Effector memory CD4-positive, alpha-beta T cell (primary cell): ENCODE results near the gene TGFBR1.

Source experiments
- DNase-seq, 3 donors: peaks; one replicate each; pipeline ENCODE4 v3.0.0-alpha.2; 2020
- H3K27ac ChIP-seq: 2 replicates; pipeline ENCODE4 v1.7.0; 2013; ENCODE audit warnings: mild to moderate bottlenecking, low read length, moderate library complexity; ENCODE audit not compliant: insufficient read depth, poor library complexity, severe bottlenecking
- H3K27me3 ChIP-seq: replicated peaks from 2 replicates; pipeline ENCODE4 v1.7.0; 2013; ENCODE audit warnings: mild to moderate bottlenecking, low read length; ENCODE audit not compliant: insufficient read depth, control insufficient read depth, poor library complexity, severe bottlenecking
- H3K36me3 ChIP-seq: 2 replicates; pipeline ENCODE4 v1.7.0; 2013; ENCODE audit warnings: mild to moderate bottlenecking, low read length, moderate library complexity; ENCODE audit not compliant: control insufficient read depth, insufficient read depth
- H3K4me1 ChIP-seq: 2 replicates; pipeline ENCODE4 v1.7.0; 2013; ENCODE audit warnings: low read length, mild to moderate bottlenecking; ENCODE audit not compliant: control insufficient read depth, insufficient read depth, poor library complexity, severe bottlenecking
- H3K4me3 ChIP-seq: 2 replicates; pipeline ENCODE4 v1.7.0; 2013; ENCODE audit warnings: low read length, low read depth, mild to moderate bottlenecking; ENCODE audit not compliant: insufficient read depth, poor library complexity, severe bottlenecking
- H3K9me3 ChIP-seq: 2 replicates; pipeline ENCODE4 v1.7.0; 2013; ENCODE audit warnings: mild to moderate bottlenecking, low read length, moderate library complexity; ENCODE audit not compliant: control insufficient read depth

Gene TGFBR1

DNA sequence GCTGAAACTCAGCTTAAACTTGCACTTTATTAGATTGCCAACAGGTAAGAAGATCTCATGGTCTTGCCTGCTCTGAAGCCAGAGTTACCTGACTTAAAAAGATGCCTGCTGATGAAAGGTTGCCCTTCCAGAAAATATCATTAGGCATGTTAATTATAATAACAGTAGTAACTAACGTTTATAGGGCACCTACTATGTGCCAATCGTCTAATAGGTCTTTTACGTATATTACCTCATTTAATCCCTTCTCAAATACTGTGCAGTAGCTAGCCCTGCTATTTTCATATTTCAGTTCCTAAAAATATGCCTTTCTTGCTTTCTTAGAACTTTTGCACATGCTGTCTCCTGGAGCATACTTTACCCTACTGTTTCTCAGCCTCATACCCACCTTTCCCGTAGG is 40.1 kb downstream of the TGFBR1 start:
- no peaks in the 10 kb centered on the region for H3K9me3 ChIP-seq
- no peak overlapping the region for H3K4me3 ChIP-seq
- no peaks in the 10 kb centered on the region for H3K27me3 ChIP-seq
- H3K36me3 ChIP-seq: peaks cover 64% of the 10 kb centered on the region
- H3K4me1 ChIP-seq: no peaks in the 10 kb centered on the region
- no peak overlapping the region for H3K27ac ChIP-seq
- DNase-seq: no peak

DNA sequence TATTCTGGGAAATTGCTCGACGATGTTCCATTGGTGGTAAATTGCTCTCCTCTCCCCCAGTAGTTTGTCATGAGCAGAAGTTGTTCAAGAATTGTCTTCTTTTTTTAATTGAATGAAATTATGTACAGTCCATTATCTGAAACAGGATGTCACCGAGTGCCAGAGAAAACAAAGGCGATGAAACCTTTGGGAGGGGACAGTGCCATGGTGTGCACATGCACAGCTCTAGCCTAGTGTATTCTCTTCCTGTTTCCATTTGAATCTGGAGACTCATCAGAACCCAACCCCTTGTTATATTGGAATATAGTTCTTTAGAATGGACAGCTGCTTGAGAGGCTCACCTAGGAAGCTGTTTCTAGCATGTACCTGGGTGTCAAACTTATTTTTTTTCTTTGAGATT is 41.7 kb downstream of the TGFBR1 start:
- Histone ChIP-seq H3K4me3 (no peak overlapping the region), H3K27me3 (no peaks in the 10 kb centered on the region), H3K36me3 (peaks cover 59% of the 10 kb centered on the region), H3K9me3 (no peaks in the 10 kb centered on the region), H3K27ac (no peak overlapping the region), H3K4me1 (no peaks in the 10 kb centered on the region)
- DNase-seq: no peak

DNA sequence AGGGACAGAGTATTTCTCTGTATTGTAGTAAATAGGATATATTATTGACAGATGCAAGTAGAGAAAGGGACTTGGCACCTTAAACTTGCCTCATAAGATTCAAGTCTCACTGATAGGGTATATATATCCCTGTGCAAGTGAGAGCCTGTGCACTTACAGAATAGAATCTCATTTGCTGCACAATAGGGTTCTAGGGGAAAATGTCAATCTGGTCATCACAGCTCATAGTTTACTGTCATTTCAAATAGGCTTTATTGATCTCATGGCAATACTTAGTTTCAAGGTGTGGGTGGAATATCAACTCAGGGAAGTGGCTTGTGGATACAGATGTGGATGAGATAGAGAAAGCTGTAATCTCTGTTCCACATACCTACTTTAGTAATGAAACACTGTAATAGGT is 42.3 kb downstream of the TGFBR1 start:
- peaks cover 53% of the 10 kb centered on the region for H3K36me3 ChIP-seq
- no peaks in the 10 kb centered on the region for H3K9me3 ChIP-seq
- no peak overlapping the region for H3K27ac ChIP-seq

GRCh38 chr9:99150451-99151171 is 45.7 kb downstream of the TGFBR1 start:
- Histone ChIP-seq H3K27ac (no peak overlapping the region), H3K36me3 (peaks cover 35% of the 10 kb centered on the region), H3K9me3 (no peaks in the 10 kb centered on the region)

More for the DNA sequence above, 42.3 kb downstream of the TGFBR1 start:
- Histone ChIP-seq H3K4me1 (no peaks in the 10 kb centered on the region), H3K27me3 (no peaks in the 10 kb centered on the region), H3K4me3 (no peak overlapping the region)
- no peak for DNase-seq

GRCh38 chr9:99154356-99154755 is 49.4 kb downstream of the TGFBR1 start:
- H3K27me3 ChIP-seq: no peaks in the 10 kb centered on the region
- DNase-seq: no peak
- no peaks in the 10 kb centered on the region for H3K4me1 ChIP-seq
- H3K9me3 ChIP-seq: no peaks in the 10 kb centered on the region
- peaks cover 3% of the 10 kb centered on the region for H3K36me3 ChIP-seq
- no peak overlapping the region for H3K4me3 ChIP-seq
- no peak overlapping the region for H3K27ac ChIP-seq

More at GRCh38 chr9:99150451-99151171, 45.7 kb downstream of the TGFBR1 start:
- DNase-seq: no peak
- no peak overlapping the region for H3K4me3 ChIP-seq
- H3K27me3 ChIP-seq: no peaks in the 10 kb centered on the region
- H3K4me1 ChIP-seq: no peaks in the 10 kb centered on the region

DNA sequence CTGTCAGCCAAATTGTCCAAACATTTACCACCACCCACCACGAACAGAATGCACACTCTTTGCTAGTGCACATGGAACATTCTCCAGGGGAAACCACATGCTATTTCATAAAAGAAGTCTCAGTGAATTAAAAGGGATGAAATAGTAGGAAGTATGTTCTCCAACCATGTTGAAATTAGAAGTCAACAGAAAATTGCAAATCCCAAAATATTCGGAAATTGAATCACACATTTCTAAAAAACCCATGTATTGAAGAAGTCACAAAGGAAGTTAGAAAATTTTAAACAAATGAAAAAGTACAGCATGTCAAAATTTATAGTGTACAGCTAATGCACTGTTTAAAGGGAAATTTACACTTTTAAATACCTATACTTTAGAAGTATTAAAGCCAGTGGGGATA is 50.8 kb downstream of the TGFBR1 start:
- H3K36me3 ChIP-seq: no peaks in the 10 kb centered on the region
- no peak for DNase-seq

DNA sequence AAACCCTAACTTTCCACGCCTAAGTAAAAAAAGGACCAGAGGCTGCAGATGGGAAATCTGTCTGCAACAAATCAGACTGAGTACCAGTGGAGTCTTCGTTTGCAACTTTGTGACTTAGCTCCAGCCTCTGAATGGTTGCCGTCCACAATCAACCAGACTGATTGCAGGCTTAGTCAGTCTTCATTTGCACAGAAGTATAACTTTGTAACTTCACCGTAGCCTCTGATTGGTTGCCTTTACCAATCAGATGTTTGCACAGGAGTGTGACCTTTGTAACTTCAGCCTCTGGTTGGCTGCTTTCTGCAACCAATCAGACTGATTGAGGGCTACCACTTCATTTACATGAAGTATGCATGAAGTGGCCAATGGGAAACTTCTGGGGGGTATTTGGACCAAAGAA is 53.7 kb downstream of the TGFBR1 start:
- Histone ChIP-seq H3K27ac (no peak overlapping the region), H3K4me1 (no peaks in the 10 kb centered on the region), H3K27me3 (no peaks in the 10 kb centered on the region), H3K36me3 (no peaks in the 10 kb centered on the region), H3K4me3 (no peak overlapping the region), H3K9me3 (no peaks in the 10 kb centered on the region)
- DNase-seq: no peak

More for the DNA sequence above, 50.8 kb downstream of the TGFBR1 start:
- H3K4me3 ChIP-seq: no peak overlapping the region
- H3K27me3 ChIP-seq: no peaks in the 10 kb centered on the region
- H3K4me1 ChIP-seq: no peaks in the 10 kb centered on the region
- H3K9me3 ChIP-seq: no peaks in the 10 kb centered on the region
- H3K27ac ChIP-seq: no peak overlapping the region

- H3K9me3 ChIP-seq: no peaks in the 10 kb centered on the region
- no peak for DNase-seq
- no peaks in the 10 kb centered on the region for H3K4me1 ChIP-seq
- H3K4me3 ChIP-seq: no peak overlapping the region
- H3K27me3 ChIP-seq: no peaks in the 10 kb centered on the region
- H3K36me3 ChIP-seq: no peaks in the 10 kb centered on the region
- no peak overlapping the region for H3K27ac ChIP-seq
Measured at GRCh38 chr9:99160173-99160572, 55.3 kb downstream of the TGFBR1 start.

DNA sequence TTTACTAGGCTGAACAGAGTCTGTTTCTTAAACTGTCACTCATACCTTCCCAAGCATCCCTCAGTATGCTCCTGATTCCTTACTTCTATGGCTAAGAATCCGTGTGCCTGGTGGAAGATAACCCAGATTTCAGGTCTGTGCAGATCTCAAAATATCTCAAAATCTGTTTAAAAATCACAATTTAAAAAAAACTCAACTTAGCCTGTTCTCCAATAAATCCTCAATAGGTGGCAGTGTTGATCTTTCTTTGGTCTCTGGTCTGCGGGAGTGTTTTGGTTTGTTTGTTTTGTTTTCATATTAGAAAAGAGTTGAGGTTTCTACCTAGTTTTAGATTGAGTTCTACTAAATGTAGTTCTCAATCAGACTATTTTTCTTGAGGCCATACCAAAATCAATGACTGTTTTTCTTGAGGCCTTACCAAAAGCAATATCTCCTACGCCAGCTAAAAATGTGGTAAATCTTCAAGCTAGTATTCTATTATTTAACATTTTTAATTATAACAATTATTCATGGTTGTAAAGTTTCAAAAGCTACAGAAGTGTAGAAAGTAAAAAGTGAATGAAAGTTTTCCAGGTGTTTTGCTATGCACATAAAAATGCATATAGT is 57.9 kb downstream of the TGFBR1 start:
- no peak for DNase-seq
- Histone ChIP-seq H3K4me1 (no peaks in the 10 kb centered on the region), H3K27ac (no peak overlapping the region)

GRCh38 chr9:99166149-99166548 is 61.2 kb downstream of the TGFBR1 start:
- H3K4me3 ChIP-seq: no peak overlapping the region
- H3K27ac ChIP-seq: no peak overlapping the region
- H3K9me3 ChIP-seq: no peaks in the 10 kb centered on the region
- no peaks in the 10 kb centered on the region for H3K36me3 ChIP-seq
- no peak for DNase-seq
- no peaks in the 10 kb centered on the region for H3K27me3 ChIP-seq
- no peaks in the 10 kb centered on the region for H3K4me1 ChIP-seq

More for the DNA sequence above, 57.9 kb downstream of the TGFBR1 start:
- Histone ChIP-seq H3K9me3 (no peaks in the 10 kb centered on the region), H3K27me3 (no peaks in the 10 kb centered on the region), H3K4me3 (no peak overlapping the region), H3K36me3 (no peaks in the 10 kb centered on the region)
